Vagina (tissue), 2 donors: ENCODE measurements around the gene ST6GALNAC5.

Experiments
- CTCF ChIP-seq, 3 experiments: fragments of 450-650 bp in 2 of 3; fragments of 200-600 bp in 1 of 3; sonication (generic) in 1 of 3; IDR thresholded peaks; one replicate each; pipeline ENCODE4 v1.5.1; 2017 to 2019; ENCODE audit warnings: antibody characterized with exemption in 3 of 3, mild to moderate bottlenecking in 2 of 3, moderate library complexity in 2 of 3
- POLR2A ChIP-seq, 2 donors: fragments of 450-650 bp; IDR thresholded peaks; one replicate each; pipeline ENCODE4 v1.6.1; 2017; ENCODE audit warnings: antibody characterized with exemption in 2 of 2, mild to moderate bottlenecking in 2 of 2, moderate library complexity in 2 of 2
- POLR2AphosphoS5 ChIP-seq, 2 donors: sonication (generic); formaldehyde crosslinking; IDR thresholded peaks; one replicate each; pipeline ENCODE4 v1.9.0; 2017; ENCODE audit warnings: antibody characterized with exemption in 2 of 2, mild to moderate bottlenecking in 2 of 2, low read depth in 1 of 2; ENCODE audit not compliant: insufficient read depth in 1 of 2

GRCh38 chr1:76826072-76826845, 41.0 kb upstream of the ST6GALNAC5 start:
- no peak for TF ChIP-seq CTCF (IDR thresholded peaks at IDR 0.05)
- TF ChIP-seq POLR2A (IDR thresholded peaks at IDR 0.05), result no peak
- no peak for TF ChIP-seq POLR2AphosphoS5 (IDR thresholded peaks at IDR 0.05; ENCODE audit: insufficient read depth in 1 of 2, low read depth in 1 of 2)
